ENCODE results near the gene ITPR3. TPM values are rescaled to one million over a fixed set of nuclear protein-coding genes. Genes with fewer than 3 reads are reported as not detected.

Gene ITPR3
- total RNA-seq, 1 donor from 2014 or later: 74.7 TPM

GRCh38 chr6:33597551-33598322 lies 23.4 kb upstream of the ITPR3 start:
- DNase-seq: no peak
- TF ChIP-seq CTCF (IDR thresholded peaks at IDR 0.05): no peak
- no peaks in the 10 kb centered on the region for H3K27me3 ChIP-seq (ENCODE audit: low read depth)
- H3K9me3 ChIP-seq: no peaks in the 10 kb centered on the region
- no peak overlapping the region for H3K27ac ChIP-seq
- H3K4me3 ChIP-seq: no peak overlapping the region
- H3K4me1 ChIP-seq: peaks cover 8% of the 10 kb centered on the region
- intact Hi-C loops (cut with DNase I): no loop called here
- no peaks in the 10 kb centered on the region for H3K36me3 ChIP-seq
- peak; percentile 28 to 48 for ATAC-seq

GRCh38 chr6:33599413-33599938 lies 21.6 kb upstream of the ITPR3 start:
- intact Hi-C loops (cut with DNase I): no loop called here
- Histone ChIP-seq H3K4me3 (no peak overlapping the region), H3K36me3 (no peaks in the 10 kb centered on the region), H3K4me1 (no peaks in the 10 kb centered on the region), H3K27me3 (ENCODE audit: low read depth) (no peaks in the 10 kb centered on the region), H3K27ac (no peak overlapping the region), H3K9me3 (no peaks in the 10 kb centered on the region)
- peak; percentile 23 to 43 for ATAC-seq
- no peak for DNase-seq
- TF ChIP-seq CTCF (IDR thresholded peaks at IDR 0.05): no peak

- no peak overlapping the region for H3K4me3 ChIP-seq
- no peak for DNase-seq
- intact Hi-C loops (cut with DNase I): no loop called here
- ATAC-seq: no peak
- H3K4me1 ChIP-seq: no peaks in the 10 kb centered on the region
- H3K36me3 ChIP-seq: no peaks in the 10 kb centered on the region
- no peaks in the 10 kb centered on the region for H3K27me3 ChIP-seq (ENCODE audit: low read depth)
- no peak overlapping the region for H3K27ac ChIP-seq
- TF ChIP-seq CTCF (IDR thresholded peaks at IDR 0.05): no peak
- H3K9me3 ChIP-seq: no peaks in the 10 kb centered on the region
Observed at GRCh38 chr6:33600761-33601160, 20.4 kb upstream of the ITPR3 start.

- ATAC-seq (no peak), DNase-seq (no peak)
- Histone ChIP-seq H3K9me3 (no peaks in the 10 kb centered on the region), H3K36me3 (no peaks in the 10 kb centered on the region), H3K4me3 (no peak overlapping the region), H3K27ac (no peak overlapping the region), H3K4me1 (no peaks in the 10 kb centered on the region), H3K27me3 (ENCODE audit: low read depth) (no peaks in the 10 kb centered on the region)
- intact Hi-C loops (cut with DNase I): no loop called here
- no peak for TF ChIP-seq CTCF (IDR thresholded peaks at IDR 0.05)
Observed at GRCh38 chr6:33602180-33602579, 18.9 kb upstream of the ITPR3 start.

GRCh38 chr6:33604941-33605854 lies 15.9 kb upstream of the ITPR3 start:
- Histone ChIP-seq H3K27me3 (ENCODE audit: low read depth) (no peaks in the 10 kb centered on the region), H3K36me3 (no peaks in the 10 kb centered on the region), H3K4me1 (peaks cover 8% of the 10 kb centered on the region), H3K4me3 (no peak overlapping the region), H3K27ac (no peak overlapping the region), H3K9me3 (no peaks in the 10 kb centered on the region)
- DNase-seq: no peak
- ATAC-seq: no peak
- TF ChIP-seq CTCF (IDR thresholded peaks at IDR 0.05): no peak
- intact Hi-C loops (cut with DNase I): no loop called here

All from lower lobe of right lung (tissue), 2 donors.